Adipose tissue (tissue), 3 donors: ENCODE data around the gene PLK5. TPM values are rescaled to one million over a fixed set of nuclear protein-coding genes. Genes with fewer than 3 reads are reported as not detected.
"Not testable (repeated sequence)": the region's sequence is repeated elsewhere in the genome, so short reads cannot be mapped to it uniquely, and the experiment has no call there.

Source experiments
- H3K27ac ChIP-seq: one replicate; pipeline ENCODE4 v1.5.1; 2013; ENCODE audit warnings: low read depth, low read length
- WGBS, 3 donors: extraction: QIAGEN DNeasy Blood & Tissue Kit; methylation state at CpG; one replicate each; pipeline ENCODE4 v1.1.7; 2013; 5-methylcytosine and 5-hydroxymethylcytosine counted together
- polyA plus RNA-seq, 3 donors: library from polyadenylated mRNA; stranded (reverse); fragments of 200-250 nt; gene quantifications; one replicate each; pipeline ENCODE4 v1.2.3, GENCODE V29; 2013
- donor health status: healthy with polysubstance abuse.
- donor health status: Bipolar disorder and iron deficiency.
- donor health status: healthy.

Gene PLK5, protein sequence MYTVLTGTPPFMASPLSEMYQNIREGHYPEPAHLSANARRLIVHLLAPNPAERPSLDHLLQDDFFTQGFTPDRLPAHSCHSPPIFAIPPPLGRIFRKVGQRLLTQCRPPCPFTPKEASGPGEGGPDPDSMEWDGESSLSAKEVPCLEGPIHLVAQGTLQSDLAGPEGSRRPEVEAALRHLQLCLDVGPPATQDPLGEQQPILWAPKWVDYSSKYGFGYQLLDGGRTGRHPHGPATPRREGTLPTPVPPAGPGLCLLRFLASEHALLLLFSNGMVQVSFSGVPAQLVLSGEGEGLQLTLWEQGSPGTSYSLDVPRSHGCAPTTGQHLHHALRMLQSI
- under 1 TPM in 1 of 3 donors, not detected in 2; 0.07 TPM for polyA plus RNA-seq

DNA sequence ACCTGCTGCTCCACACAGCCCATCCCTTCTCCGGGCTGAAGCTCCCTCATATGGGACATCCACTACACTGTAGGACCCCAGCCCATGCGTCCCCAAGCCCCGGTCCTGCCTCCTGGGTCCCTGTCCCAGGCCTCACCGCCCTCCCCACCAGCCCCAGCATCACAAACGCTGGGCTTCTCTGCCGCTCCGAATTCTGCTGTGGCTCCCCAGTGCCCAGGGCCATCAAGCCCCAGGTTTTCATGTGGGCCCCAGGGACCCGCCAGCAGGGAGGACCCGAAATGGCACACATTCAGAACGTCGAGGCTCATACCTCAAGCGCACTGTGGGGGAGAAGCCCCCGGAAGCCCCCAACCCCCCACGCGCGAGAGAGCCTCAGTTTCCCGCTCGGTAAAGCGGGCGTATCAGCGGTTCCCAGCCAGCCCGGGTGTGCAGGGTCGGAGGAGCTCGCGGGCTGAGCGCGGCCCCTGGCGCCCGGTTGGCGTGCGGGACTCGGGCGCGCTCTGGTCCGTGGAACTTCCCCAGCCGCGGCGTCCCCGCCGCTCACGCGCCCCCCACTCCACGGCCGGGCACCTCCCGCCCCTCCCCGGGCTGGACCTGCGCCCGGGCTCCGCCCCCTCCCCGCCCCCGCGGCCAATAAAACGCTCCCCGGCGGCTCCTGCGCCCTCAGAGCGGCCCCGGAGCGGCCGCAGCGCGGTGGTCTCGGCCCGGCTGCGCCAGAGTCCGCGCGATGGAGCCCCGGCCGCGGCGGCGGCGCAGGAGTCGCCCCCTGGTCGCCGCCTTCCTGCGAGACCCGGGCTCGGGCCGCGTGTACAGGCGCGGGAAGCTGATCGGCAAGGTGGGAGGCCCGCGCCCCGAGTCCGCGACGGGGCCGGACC, at the start of gene PLK5:
Gene PLK5 (plus strand): TSS at position 666 of the 875 bp plus-strand sequence. CDS start 2,920 bp downstream, outside the sequence.
- 8 to 12% (median 11%) methylated on average over 61 to 92 of the region's 92 CpGs for WGBS, 3 donors

DNA sequence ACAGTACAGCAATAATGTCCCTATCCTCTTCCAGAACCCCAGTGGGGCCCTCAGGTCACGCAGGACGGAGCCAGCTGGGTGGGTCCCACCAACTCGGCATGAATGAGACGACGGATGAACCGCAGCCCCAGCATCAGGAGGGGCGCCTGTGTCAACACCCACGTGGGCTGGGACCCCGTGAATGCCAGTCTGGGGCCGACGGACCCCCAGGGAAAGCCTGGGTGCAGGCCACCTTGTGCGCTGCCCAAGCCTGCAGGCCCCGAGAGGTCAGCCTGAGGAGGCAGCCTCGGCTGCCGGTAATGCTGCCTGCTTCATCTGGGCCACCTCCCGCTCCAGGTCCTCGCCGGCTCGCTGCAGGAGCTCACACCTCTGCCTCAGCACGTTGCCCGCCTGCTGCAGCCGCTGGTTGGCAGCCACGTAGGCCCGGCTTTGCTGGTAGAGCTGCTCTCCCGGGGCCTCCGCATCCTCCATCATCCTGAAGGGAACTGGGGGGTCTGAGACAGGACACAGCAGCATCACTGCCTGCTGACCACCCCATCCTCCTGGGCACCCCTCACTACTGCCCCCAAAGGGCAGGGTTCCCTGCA, 49.0 kb upstream of the PLK5 start:
- H3K27ac ChIP-seq = no peak overlapping the region
- WGBS, 3 donors = 92 to 93% (median 92%) methylated on average over 26 of the region's 26 CpGs

More for the DNA sequence above, at the start of gene PLK5:
- no peak within 1 kb of the TSS for H3K27ac ChIP-seq

GRCh38 chr19:1475751-1476437, 48.0 kb upstream of the PLK5 start:
- 90 to 94% (median 91%) methylated on average over 31 of the region's 31 CpGs for WGBS, 3 donors
- no peak overlapping the region for H3K27ac ChIP-seq

GRCh38 chr19:1477056-1477455, 46.8 kb upstream of the PLK5 start:
- not testable (repeated sequence) for H3K27ac ChIP-seq
- 84 to 96% (median 96%) methylated on average over 9 of the region's 9 CpGs for WGBS, 3 donors

DNA sequence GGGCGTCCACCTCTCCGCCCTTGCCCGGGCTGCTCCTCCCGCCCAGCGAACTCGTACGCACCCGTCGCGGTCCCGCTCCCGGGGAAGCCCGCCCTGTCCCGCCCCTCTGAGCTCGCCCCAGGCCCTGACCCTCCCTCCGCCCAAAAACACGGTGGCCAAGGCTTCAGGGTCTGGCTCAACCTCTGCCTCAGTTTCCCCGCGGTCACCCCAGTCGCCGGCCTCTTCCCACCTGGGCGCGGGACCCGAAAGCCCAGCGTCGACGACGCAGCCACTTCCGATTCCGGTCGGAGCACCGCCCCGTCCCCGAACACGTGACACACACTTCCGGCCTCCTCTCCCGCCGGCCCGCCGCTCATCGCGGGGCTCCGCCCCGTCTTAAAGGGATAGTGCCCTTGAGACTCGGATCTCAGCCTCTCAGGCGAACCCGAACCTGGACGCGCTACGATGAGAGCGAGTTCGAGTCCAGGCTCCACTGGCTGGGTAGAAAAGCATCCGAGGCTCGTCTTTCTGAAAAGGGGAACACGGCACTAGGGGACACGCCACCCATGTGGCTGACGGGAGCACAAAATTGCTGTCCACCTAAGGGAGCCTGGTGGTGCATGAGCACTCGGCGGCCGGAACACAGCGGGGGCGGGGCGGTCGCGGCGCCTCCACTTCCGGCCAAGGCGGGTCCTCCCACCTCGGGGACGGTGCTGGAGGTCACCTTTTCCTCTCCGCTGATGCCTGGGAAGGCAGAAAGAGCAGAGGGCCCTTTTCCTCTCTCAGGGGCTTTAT, 44.8 kb upstream of the PLK5 start, which contains the start of gene C19orf25:
Gene C19orf25 (minus strand): TSS at position 282 of the 774 bp plus-strand sequence. CDS start 312 bp downstream, outside the sequence.
- WGBS, 3 donors = 0 to 1% (median 1%) methylated on average over 68 to 71 of the region's 71 CpGs
- no peak within 1 kb of the TSS for H3K27ac ChIP-seq

GRCh38 chr19:1481224-1481892, 42.5 kb upstream of the PLK5 start:
- 77 to 92% (median 89%) methylated on average over 24 to 26 of the region's 26 CpGs for WGBS, 3 donors
- no peak overlapping the region for H3K27ac ChIP-seq

DNA sequence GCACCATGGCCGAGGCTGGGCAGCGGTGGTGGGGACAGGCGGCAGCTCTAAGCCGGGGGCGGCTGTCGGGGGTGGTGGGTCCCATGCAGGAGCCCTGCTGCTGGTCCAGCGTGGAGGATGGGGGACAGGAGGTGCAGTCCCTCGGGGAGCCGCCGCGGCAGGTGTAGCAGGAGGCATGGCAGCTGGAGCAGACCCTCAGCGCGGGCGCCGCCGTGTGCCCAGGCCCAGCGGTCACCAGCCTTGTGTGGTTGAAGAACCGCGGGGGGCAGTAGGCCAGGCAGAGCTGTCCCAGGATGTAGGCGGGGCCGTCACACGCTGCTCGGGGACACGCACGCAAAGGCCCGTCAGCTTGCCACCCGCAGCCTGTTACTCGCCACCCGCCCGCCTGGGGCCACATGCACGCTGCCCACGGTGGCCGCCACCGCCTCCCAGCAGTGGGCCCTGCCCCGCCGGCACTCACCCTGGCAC, 42.0 kb upstream of the PLK5 start:
- WGBS, 3 donors = 87 to 90% (median 89%) methylated on average over 25 to 36 of the region's 36 CpGs
- no peak overlapping the region for H3K27ac ChIP-seq

DNA sequence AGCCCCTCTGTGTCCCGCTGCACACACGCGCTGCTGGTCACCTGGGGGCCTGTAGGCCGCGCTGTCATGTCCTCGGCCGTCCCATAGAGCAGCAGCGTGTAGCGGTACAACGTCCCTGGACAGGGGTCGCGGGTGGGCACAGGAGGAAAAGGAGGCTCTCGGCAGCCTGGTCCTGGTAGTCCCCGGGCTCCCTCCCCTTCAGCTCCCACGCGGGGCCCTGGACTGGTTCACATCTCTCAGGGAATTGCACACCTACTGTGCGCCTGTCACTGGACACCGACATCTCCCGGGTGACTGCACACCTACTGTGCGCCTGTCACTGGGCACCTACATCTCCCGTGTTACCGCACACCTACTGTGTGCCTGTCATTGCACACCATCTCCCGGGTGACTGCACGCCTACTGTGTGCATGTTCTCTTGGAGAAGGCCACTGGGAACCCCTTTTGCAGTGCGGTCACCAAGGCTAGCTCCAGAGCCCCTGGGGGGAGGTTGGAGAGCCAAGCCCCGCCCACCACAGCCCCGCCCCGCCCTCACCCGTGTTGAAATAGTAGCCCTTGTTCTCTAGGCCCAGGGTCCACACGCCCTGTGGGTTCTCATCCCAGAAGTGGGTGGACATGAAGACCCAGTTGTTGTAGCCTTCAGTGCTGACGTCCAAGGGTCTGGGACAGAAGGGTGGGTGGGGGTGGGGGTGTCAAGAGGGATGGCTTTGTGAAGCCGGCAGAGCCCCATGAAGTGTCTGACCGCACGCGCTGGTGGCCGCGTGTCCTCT, 41.3 kb upstream of the PLK5 start:
- H3K27ac ChIP-seq = no peak overlapping the region
- 79 to 86% (median 83%) methylated on average over 32 to 37 of the region's 37 CpGs for WGBS, 3 donors

DNA sequence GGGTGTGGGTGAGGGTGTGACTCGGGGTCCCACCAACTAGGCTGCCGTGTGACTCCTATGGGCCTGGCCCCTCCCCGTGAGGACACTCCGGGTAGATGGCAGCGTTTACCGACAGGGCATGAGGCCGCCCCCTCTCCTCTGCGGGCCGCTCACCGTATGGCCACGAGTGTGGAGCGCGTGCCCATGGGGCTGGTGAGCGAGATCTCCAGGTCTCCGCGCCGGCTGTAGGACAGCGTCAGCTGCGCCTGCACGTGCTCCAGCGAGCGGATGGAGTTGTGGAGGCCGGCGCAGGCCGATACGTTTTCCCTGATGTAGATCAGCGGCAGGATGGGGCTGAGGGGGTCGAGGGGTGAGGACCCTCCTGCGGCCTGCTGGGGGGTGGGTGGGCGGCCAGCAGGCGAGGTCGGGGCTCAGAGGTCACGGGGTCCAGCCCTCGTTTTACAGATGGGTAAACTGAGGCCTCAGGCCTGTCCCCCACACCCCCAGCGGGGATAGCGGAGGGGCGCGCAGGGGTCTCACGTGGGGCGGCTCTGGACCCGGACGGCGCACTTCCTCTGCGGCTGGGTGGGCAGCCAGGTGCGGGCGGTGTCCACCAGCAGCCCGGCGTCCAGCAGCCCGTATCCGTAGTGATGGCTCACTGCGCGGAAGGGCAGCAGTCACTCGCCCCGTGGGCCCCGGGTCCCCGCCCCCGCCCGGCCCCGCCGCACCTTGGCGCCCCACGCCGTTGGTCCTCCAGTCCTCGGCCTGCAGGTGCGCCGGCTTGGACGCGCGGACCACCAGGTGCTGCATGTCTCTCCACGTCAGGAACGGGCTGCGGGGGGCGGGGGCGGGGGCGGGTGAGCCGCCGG, 40.5 kb upstream of the PLK5 start:
- 92 to 95% (median 93%) methylated on average over 46 to 77 of the region's 77 CpGs for WGBS, 3 donors
- no peak overlapping the region for H3K27ac ChIP-seq

DNA sequence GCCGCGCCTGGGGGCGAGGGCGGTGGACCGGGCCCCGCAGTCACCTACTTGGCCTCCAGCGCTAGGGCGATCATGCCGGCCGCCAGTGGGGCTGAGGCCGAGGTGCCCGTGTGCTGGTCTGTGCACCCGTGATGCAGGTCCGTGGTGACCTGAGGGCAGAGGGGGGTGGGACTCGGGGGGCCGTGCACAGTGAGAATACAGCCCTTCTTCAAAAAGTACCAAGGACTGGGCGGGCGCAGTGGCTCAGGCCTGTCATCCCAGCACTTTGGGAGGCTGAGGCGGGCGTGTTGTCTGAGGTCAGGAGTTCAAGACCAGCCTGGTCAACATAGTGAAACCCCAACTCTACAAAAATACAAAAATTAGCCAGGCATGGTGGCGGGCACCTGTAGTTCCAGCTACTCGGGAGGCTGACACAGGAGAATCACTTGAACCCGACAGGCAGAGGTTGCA, 39.9 kb upstream of the PLK5 start:
- 91 to 92% (median 92%) methylated on average over 21 to 23 of the region's 23 CpGs for WGBS, 3 donors
- H3K27ac ChIP-seq = no peak overlapping the region

- WGBS, 3 donors = 93 to 96% (median 94%) methylated on average over 50 to 56 of the region's 56 CpGs
- no peak overlapping the region for H3K27ac ChIP-seq
These were observed 36.9 kb upstream of the PLK5 start for GRCh38 chr19:1486720-1487575.

DNA sequence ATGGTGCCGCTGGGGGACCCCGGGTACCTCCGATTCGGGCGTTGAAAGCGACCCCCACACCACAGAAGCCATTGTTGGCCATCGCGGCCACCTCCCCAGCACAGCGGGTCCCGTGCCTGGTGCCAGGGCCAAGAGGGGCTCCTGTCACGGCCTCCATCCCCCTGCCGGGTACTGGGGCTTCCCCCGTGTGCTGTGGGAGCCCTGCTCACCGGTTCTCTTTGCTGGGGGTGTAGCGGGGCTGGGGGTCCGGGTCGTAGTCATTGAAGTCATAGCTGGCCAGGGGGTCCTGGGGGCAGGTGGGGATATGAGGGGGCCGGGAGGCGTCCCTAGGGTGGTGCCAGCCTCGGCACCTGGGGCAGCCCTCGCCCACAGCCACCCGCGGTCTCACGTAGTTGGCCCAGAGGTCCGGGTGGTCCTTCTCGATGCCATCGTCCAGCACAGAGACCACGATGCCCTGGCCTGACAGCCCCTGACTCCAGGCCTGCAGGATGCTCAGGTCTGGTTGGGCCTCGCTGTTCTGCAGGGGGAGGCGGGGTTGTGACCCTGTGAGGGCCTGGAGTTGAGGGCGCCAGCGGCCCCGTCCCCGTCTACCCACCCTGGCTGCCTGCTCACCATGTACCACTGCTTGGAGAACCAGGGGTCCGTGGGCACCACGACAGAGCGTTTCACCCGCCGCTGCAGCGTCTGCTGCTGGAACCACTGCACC, 36.1 kb upstream of the PLK5 start:
- no peak overlapping the region for H3K27ac ChIP-seq

GRCh38 chr19:1488282-1488601, 35.6 kb upstream of the PLK5 start:
- H3K27ac ChIP-seq = no peak overlapping the region
- WGBS, 3 donors = 78 to 96% (median 85%) methylated on average over 11 of the region's 11 CpGs

More for the DNA sequence above, 36.1 kb upstream of the PLK5 start:
- WGBS, 3 donors = 91 to 93% (median 92%) methylated on average over 39 to 40 of the region's 40 CpGs
